GM12872 (cell line): Measurements from ENCODE around the gene NDUFB7.

Source experiments
- TF ChIP-seq, protein P1 (sequence below): IDR thresholded peaks from 3 replicates; pipeline ENCODE4 v1.5.1; 2011; ENCODE audit warnings: low read depth, mild to moderate bottlenecking, low read length, moderate library complexity; ENCODE audit not compliant: insufficient read depth

NDUFB7 gene

DNA sequence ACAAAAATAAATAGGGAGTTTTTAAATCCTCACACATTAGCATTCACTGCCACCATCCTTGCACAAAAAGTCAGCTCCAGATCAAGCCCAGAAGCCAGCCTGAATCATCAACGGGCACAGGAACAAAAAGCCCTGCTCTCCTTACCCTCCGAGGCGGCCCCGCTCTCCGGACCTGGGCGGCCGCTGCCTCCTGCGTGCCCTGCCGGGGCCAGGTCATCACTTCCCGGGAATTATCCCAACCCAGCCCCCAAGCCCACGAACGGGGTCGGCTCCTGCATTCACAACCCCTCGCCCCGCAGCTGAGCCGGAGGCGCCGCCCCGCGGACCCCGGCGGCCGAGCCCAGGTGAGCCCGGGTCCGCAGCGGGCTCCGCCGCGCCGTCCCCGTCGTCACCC lies 54.4 kb downstream of the NDUFB7 start:
- TF ChIP-seq, protein P1, sequence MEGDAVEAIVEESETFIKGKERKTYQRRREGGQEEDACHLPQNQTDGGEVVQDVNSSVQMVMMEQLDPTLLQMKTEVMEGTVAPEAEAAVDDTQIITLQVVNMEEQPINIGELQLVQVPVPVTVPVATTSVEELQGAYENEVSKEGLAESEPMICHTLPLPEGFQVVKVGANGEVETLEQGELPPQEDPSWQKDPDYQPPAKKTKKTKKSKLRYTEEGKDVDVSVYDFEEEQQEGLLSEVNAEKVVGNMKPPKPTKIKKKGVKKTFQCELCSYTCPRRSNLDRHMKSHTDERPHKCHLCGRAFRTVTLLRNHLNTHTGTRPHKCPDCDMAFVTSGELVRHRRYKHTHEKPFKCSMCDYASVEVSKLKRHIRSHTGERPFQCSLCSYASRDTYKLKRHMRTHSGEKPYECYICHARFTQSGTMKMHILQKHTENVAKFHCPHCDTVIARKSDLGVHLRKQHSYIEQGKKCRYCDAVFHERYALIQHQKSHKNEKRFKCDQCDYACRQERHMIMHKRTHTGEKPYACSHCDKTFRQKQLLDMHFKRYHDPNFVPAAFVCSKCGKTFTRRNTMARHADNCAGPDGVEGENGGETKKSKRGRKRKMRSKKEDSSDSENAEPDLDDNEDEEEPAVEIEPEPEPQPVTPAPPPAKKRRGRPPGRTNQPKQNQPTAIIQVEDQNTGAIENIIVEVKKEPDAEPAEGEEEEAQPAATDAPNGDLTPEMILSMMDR: no peak

DNA sequence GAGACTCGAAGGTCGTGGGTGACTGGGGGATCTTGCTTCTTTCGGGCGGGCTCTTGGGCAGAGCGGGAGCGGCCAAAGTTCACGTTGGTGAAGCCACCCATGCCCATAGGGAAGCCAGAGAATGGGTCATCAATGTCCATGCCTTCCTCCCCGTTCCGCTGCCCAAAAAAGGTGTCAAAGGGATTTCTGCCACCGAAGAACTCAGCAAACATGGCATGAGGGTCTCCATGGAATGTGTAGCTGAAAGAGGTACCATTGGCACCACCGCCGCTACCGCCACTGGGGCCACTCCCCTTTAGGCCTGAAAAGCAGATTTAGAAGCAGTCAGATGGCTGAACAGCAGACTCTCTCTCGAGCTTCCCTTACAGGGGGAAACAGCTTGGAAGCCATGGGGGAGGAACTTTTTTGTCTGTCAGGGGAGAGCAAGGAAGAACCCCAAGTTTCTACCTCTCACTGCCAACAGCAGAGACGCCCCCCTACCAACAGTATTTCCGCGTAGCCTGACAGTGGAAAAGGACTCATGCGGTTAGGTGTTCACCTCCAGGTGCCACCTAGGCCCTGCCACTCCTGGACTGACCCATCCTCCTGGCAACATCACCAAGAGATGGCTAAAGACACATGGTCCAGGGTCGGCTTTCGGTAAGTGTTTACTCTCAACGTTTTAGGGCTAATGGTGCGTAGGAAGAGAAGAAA lies 55.0 kb downstream of the NDUFB7 start:
- TF ChIP-seq, protein P1: no peak
